Measurements from ENCODE around the gene NAALAD2. TPM values are rescaled to one million over a fixed set of nuclear protein-coding genes. Genes with fewer than 3 reads are reported as not detected.
A peak's percentile ranks its signal among the peaks of the same experiment; 100 is the strongest.
"Not testable (repeated sequence)": the region's sequence is repeated elsewhere in the genome, so short reads cannot be mapped to it uniquely, and the experiment has no call there.

The NAALAD2 gene
- total and polyA plus RNA-seq, 4 donors = 0.13 to 4.4 (median 0.42) TPM; not detected in 1

DNA sequence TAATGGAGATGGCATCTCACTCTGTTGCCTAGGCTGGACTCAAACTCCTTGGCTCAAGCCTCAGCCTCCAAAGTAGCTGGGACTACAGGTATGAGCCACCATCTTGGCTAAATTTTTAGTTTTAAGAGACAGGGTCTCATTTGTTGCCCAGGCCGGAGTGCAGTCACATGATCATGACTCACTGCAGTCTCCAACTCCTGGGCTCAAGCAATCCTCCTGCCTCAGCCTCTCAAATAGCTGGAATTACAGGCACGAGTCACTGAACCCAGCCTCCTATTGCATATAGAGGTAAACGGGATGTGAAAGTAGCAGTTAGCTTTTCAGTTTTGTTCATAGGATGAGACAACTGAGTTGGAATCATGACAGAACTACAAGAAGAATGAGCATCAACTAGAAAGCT, 9.5 kb upstream of the NAALAD2 start:
- no peak for DNase-seq
- 88 to 91% methylated on average over 3 of the region's 3 CpGs for WGBS, 2 donors
- H3K4me3 ChIP-seq (ENCODE audit: low read length in 2 of 2) = no peak overlapping the region
- peaks cover 2% of the 10 kb centered on the region for H3K9me3 ChIP-seq (ENCODE audit: control insufficient read depth, low read length)
- H3K27me3 ChIP-seq (ENCODE audit: control insufficient read depth in 1 of 2, insufficient read depth in 2 of 2, low read length in 1 of 2) = no peaks in the 10 kb centered on the region
- intact Hi-C loops (cut with DNase I) = no loop called here
- no peaks in the 10 kb centered on the region for H3K4me1 ChIP-seq (ENCODE audit: control insufficient read depth in 1 of 2, insufficient read depth in 2 of 2, low read length in 2 of 2)
- H3K36me3 ChIP-seq (ENCODE audit: control insufficient read depth in 1 of 2, insufficient read depth in 2 of 2, low read length in 1 of 2) = no peaks in the 10 kb centered on the region
- ATAC-seq (ENCODE audit: low FRiP score) = no peak
- no peak overlapping the region for H3K27ac ChIP-seq (ENCODE audit: low read depth in 1 of 2, low read length in 2 of 2)

- H3K27ac ChIP-seq (ENCODE audit: low read depth in 1 of 2, low read length in 2 of 2) = no peak overlapping the region
- ATAC-seq (ENCODE audit: low FRiP score) = no peak
- 26 to 28% methylated on average over 11 of the region's 11 CpGs for WGBS, 2 donors
- H3K9me3 ChIP-seq (ENCODE audit: control insufficient read depth, low read length) = no peaks in the 10 kb centered on the region
- intact Hi-C loops (cut with DNase I) = no loop called here
- H3K4me3 ChIP-seq (ENCODE audit: low read length in 2 of 2) = peak overlapping the region; percentile 25 to 94
- no peaks in the 10 kb centered on the region for H3K4me1 ChIP-seq (ENCODE audit: control insufficient read depth in 1 of 2, insufficient read depth in 2 of 2, low read length in 2 of 2)
- no peaks in the 10 kb centered on the region for H3K27me3 ChIP-seq (ENCODE audit: control insufficient read depth in 1 of 2, insufficient read depth in 2 of 2, low read length in 1 of 2)
- no peak for DNase-seq
- H3K36me3 ChIP-seq (ENCODE audit: control insufficient read depth in 1 of 2, insufficient read depth in 2 of 2, low read length in 1 of 2) = no peaks in the 10 kb centered on the region
These were observed 644 bp upstream of the NAALAD2 start for GRCh38 chr11:90133560-90134477.

- Histone ChIP-seq H3K9me3 (ENCODE audit: control insufficient read depth, low read length) (no peaks in the 10 kb centered on the region), H3K27me3 (ENCODE audit: control insufficient read depth in 1 of 2, insufficient read depth in 2 of 2, low read length in 1 of 2) (no peaks in the 10 kb centered on the region), H3K27ac (ENCODE audit: low read depth in 1 of 2, low read length in 2 of 2) (no peak overlapping the region), H3K36me3 (ENCODE audit: control insufficient read depth in 1 of 2, insufficient read depth in 2 of 2, low read length in 1 of 2) (no peaks in the 10 kb centered on the region), H3K4me1 (ENCODE audit: control insufficient read depth in 1 of 2, insufficient read depth in 2 of 2, low read length in 2 of 2) (no peaks in the 10 kb centered on the region), H3K4me3 (ENCODE audit: low read length in 2 of 2) (peak overlapping the region; percentile 25 to 94)
- WGBS, 2 donors = 3 to 4% methylated on average over 5 of the region's 5 CpGs
- ATAC-seq (ENCODE audit: low FRiP score) = no peak
- DNase-seq = no peak
- intact Hi-C loops (cut with DNase I) = no loop called here
These were observed 553 bp downstream of the NAALAD2 start for GRCh38 chr11:90135016-90135415.

GRCh38 chr11:90148900-90149299, 14.4 kb downstream of the NAALAD2 start:
- intact Hi-C loops (cut with DNase I) = no loop called here
- Histone ChIP-seq H3K4me3 (ENCODE audit: low read length in 2 of 2) (no peak overlapping the region), H3K4me1 (ENCODE audit: control insufficient read depth in 1 of 2, insufficient read depth in 2 of 2, low read length in 2 of 2) (no peaks in the 10 kb centered on the region), H3K9me3 (ENCODE audit: control insufficient read depth, low read length) (no peaks in the 10 kb centered on the region), H3K27me3 (ENCODE audit: control insufficient read depth in 1 of 2, insufficient read depth in 2 of 2, low read length in 1 of 2) (no peaks in the 10 kb centered on the region), H3K27ac (ENCODE audit: low read depth in 1 of 2, low read length in 2 of 2) (no peak overlapping the region), H3K36me3 (ENCODE audit: control insufficient read depth in 1 of 2, insufficient read depth in 2 of 2, low read length in 1 of 2) (no peaks in the 10 kb centered on the region)
- WGBS, 2 donors = 95 to 97% methylated on average over 1 of the region's 1 CpG
- DNase-seq (no peak), ATAC-seq (ENCODE audit: low FRiP score) (no peak)

GRCh38 chr11:90166982-90167573, 32.6 kb downstream of the NAALAD2 start:
- H3K36me3 ChIP-seq (ENCODE audit: control insufficient read depth in 1 of 2, insufficient read depth in 2 of 2, low read length in 1 of 2); H3K4me1 ChIP-seq (ENCODE audit: control insufficient read depth in 1 of 2, insufficient read depth in 2 of 2, low read length in 2 of 2); DNase-seq; intact Hi-C loops (cut with DNase I); H3K4me3 ChIP-seq (ENCODE audit: low read length in 2 of 2); ATAC-seq (ENCODE audit: low FRiP score); H3K27me3 ChIP-seq (ENCODE audit: control insufficient read depth in 1 of 2, insufficient read depth in 2 of 2, low read length in 1 of 2); H3K9me3 ChIP-seq (ENCODE audit: control insufficient read depth, low read length); H3K27ac ChIP-seq (ENCODE audit: low read depth in 1 of 2, low read length in 2 of 2): not testable (repeated sequence)
- WGBS, 2 donors = 95 to 96% methylated on average over 47 to 49 of the region's 49 CpGs

DNA sequence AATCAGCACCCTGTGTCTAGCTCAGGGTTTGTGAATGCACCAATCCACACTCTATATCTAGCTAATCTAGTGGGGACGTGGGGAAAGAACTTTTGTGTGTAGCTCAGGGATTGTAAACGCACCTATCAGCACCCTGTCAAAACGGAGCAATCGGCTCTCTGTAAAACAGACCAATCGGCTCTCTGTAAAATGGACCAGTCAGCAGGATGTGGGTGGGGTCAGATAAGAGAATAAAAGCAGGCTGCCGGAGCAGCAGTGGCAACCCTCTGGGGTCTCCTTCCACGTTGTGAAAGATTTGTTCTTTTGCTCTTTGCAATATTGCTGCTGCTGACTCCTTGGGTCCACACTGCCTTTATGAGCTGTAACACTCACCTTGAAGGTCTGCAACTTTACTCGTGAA, 33.2 kb downstream of the NAALAD2 start:
- intact Hi-C loops (cut with DNase I); H3K27ac ChIP-seq (ENCODE audit: low read depth in 1 of 2, low read length in 2 of 2); H3K4me3 ChIP-seq (ENCODE audit: low read length in 2 of 2); ATAC-seq (ENCODE audit: low FRiP score); H3K4me1 ChIP-seq (ENCODE audit: control insufficient read depth in 1 of 2, insufficient read depth in 2 of 2, low read length in 2 of 2); H3K9me3 ChIP-seq (ENCODE audit: control insufficient read depth, low read length); H3K27me3 ChIP-seq (ENCODE audit: control insufficient read depth in 1 of 2, insufficient read depth in 2 of 2, low read length in 1 of 2); H3K36me3 ChIP-seq (ENCODE audit: control insufficient read depth in 1 of 2, insufficient read depth in 2 of 2, low read length in 1 of 2); DNase-seq: not testable (repeated sequence)
- 75% methylated on average over 8 of the region's 8 CpGs for WGBS, 2 donors

GRCh38 chr11:90168571-90168970, 34.1 kb downstream of the NAALAD2 start:
- ATAC-seq (ENCODE audit: low FRiP score) (no peak), DNase-seq (no peak)
- H3K27me3 ChIP-seq (ENCODE audit: control insufficient read depth in 1 of 2, insufficient read depth in 2 of 2, low read length in 1 of 2) = no peaks in the 10 kb centered on the region
- no peak overlapping the region for H3K27ac ChIP-seq (ENCODE audit: low read depth in 1 of 2, low read length in 2 of 2)
- H3K36me3 ChIP-seq (ENCODE audit: control insufficient read depth in 1 of 2, insufficient read depth in 2 of 2, low read length in 1 of 2) = no peaks in the 10 kb centered on the region
- intact Hi-C loops (cut with DNase I) = no loop called here
- no peaks in the 10 kb centered on the region for H3K4me1 ChIP-seq (ENCODE audit: control insufficient read depth in 1 of 2, insufficient read depth in 2 of 2, low read length in 2 of 2)
- H3K4me3 ChIP-seq (ENCODE audit: low read length in 2 of 2) = no peak overlapping the region
- WGBS, 2 donors = 92 to 93% methylated on average over 3 of the region's 3 CpGs
- no peaks in the 10 kb centered on the region for H3K9me3 ChIP-seq (ENCODE audit: control insufficient read depth, low read length)

GRCh38 chr11:90171359-90171758, 36.9 kb downstream of the NAALAD2 start:
- DNase-seq (no peak), ATAC-seq (ENCODE audit: low FRiP score) (no peak)
- H3K4me3 ChIP-seq (ENCODE audit: low read length in 2 of 2) = no peak overlapping the region
- no peaks in the 10 kb centered on the region for H3K4me1 ChIP-seq (ENCODE audit: control insufficient read depth in 1 of 2, insufficient read depth in 2 of 2, low read length in 2 of 2)
- no peaks in the 10 kb centered on the region for H3K36me3 ChIP-seq (ENCODE audit: control insufficient read depth in 1 of 2, insufficient read depth in 2 of 2, low read length in 1 of 2)
- intact Hi-C loops (cut with DNase I) = no loop called here
- H3K27me3 ChIP-seq (ENCODE audit: control insufficient read depth in 1 of 2, insufficient read depth in 2 of 2, low read length in 1 of 2) = no peaks in the 10 kb centered on the region
- no peaks in the 10 kb centered on the region for H3K9me3 ChIP-seq (ENCODE audit: control insufficient read depth, low read length)
- H3K27ac ChIP-seq (ENCODE audit: low read depth in 1 of 2, low read length in 2 of 2) = no peak overlapping the region

DNA sequence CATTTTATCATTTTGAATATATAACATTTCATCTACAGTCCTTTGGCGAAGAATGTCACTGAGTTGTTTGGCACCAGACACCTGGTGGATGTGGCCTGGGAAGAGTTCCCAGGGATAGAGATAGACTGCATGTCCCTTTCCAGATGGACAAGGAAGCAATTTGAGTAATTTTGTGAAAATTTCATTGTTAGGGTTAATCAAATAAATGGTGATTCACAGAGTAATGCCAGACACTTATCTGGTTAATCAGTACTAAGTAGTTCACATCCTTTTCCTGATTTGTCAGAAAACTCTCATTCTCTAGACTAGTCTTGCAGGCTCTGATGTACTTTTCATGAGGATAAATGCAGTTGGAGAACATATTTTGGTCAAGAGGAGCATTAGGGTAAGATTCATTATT, 41.6 kb downstream of the NAALAD2 start:
- Histone ChIP-seq H3K4me3 (ENCODE audit: low read length in 2 of 2) (no peak overlapping the region), H3K9me3 (ENCODE audit: control insufficient read depth, low read length) (no peaks in the 10 kb centered on the region), H3K4me1 (ENCODE audit: control insufficient read depth in 1 of 2, insufficient read depth in 2 of 2, low read length in 2 of 2) (no peaks in the 10 kb centered on the region), H3K27ac (ENCODE audit: low read depth in 1 of 2, low read length in 2 of 2) (no peak overlapping the region), H3K36me3 (ENCODE audit: control insufficient read depth in 1 of 2, insufficient read depth in 2 of 2, low read length in 1 of 2) (no peaks in the 10 kb centered on the region), H3K27me3 (ENCODE audit: control insufficient read depth in 1 of 2, insufficient read depth in 2 of 2, low read length in 1 of 2) (no peaks in the 10 kb centered on the region)
- ATAC-seq (ENCODE audit: low FRiP score) = no peak
- 84 to 87% methylated on average over 1 of the region's 1 CpG for WGBS, 2 donors
- intact Hi-C loops (cut with DNase I) = no loop called here
- no peak for DNase-seq
